ENCODE results near the gene CACNA1S.

Gene CACNA1S

GRCh38 chr1:201115390-201115937 is 3.2 kb upstream of the CACNA1S start:
- TF ChIP-seq TEAD4 (IDR thresholded peaks at IDR 0.05) = no peak

GRCh38 chr1:201114245-201115131 is 2.3 kb upstream of the CACNA1S start:
- TF ChIP-seq USF1 (IDR thresholded peaks at IDR 0.05) (no peak), RAD21 (IDR thresholded peaks at IDR 0.05; ENCODE audit: low read depth) (peak; percentile 97), MAX (IDR thresholded peaks at IDR 0.05) (peak; percentile 77), EGR1 (IDR thresholded peaks at IDR 0.05) (no peak), CREB1 (IDR thresholded peaks at IDR 0.05; ENCODE audit: low read depth) (no peak), EP300 (IDR thresholded peaks at IDR 0.05; ENCODE audit: borderline replicate concordance) (no peak), TEAD4 (IDR thresholded peaks at IDR 0.05) (no peak), TAF1 (IDR thresholded peaks at IDR 0.05; ENCODE audit: low read depth) (no peak), REST (IDR thresholded peaks at IDR 0.05; ENCODE audit: low read depth) (no peak), ZBTB7A (IDR thresholded peaks at IDR 0.05; ENCODE audit: low read depth) (0 out of 2 replicates have a peak, but pooled peaks have one; percentile 25)

- TF ChIP-seq EGR1 (IDR thresholded peaks at IDR 0.05) (no peak), CREB1 (IDR thresholded peaks at IDR 0.05; ENCODE audit: low read depth) (no peak)
These were observed 1.4 kb upstream of the CACNA1S start for GRCh38 chr1:201113451-201114244.

GRCh38 chr1:201112926-201113325 is 700 bp upstream of the CACNA1S start:
- TF ChIP-seq NFIC (IDR thresholded peaks at IDR 0.05) (no peak), TEAD4 (IDR thresholded peaks at IDR 0.05) (no peak), ZBTB7A (IDR thresholded peaks at IDR 0.05; ENCODE audit: low read depth) (no peak), EP300 (IDR thresholded peaks at IDR 0.05; ENCODE audit: borderline replicate concordance) (no peak), EGR1 (IDR thresholded peaks at IDR 0.05) (no peak)

- TF ChIP-seq EP300 (IDR thresholded peaks at IDR 0.05; ENCODE audit: borderline replicate concordance) = no peak
- TF ChIP-seq RAD21 (IDR thresholded peaks at IDR 0.05; ENCODE audit: low read depth) = no peak
- TF ChIP-seq EGR1 (IDR thresholded peaks at IDR 0.05) = no peak
- TF ChIP-seq CREB1 (IDR thresholded peaks at IDR 0.05; ENCODE audit: low read depth) = no peak
- no peak for TF ChIP-seq TCF12 (IDR thresholded peaks at IDR 0.05; ENCODE audit: low read depth)
- TF ChIP-seq CEBPB (IDR thresholded peaks at IDR 0.05) = no peak
- TF ChIP-seq MAX (IDR thresholded peaks at IDR 0.05) = no peak
- no peak for TF ChIP-seq YY1 (IDR thresholded peaks at IDR 0.05; ENCODE audit: low read depth)
- TF ChIP-seq TEAD4 (IDR thresholded peaks at IDR 0.05) = no peak
These were observed 554 bp downstream of the CACNA1S start for GRCh38 chr1:201111672-201112071.

- TF ChIP-seq ZBTB7A (IDR thresholded peaks at IDR 0.05; ENCODE audit: low read depth) = no peak
- no peak for TF ChIP-seq RAD21 (IDR thresholded peaks at IDR 0.05; ENCODE audit: low read depth)
- no peak for TF ChIP-seq EGR1 (IDR thresholded peaks at IDR 0.05)
These were observed 1.1 kb downstream of the CACNA1S start for GRCh38 chr1:201111156-201111555.

- no peak for TF ChIP-seq USF1 (IDR thresholded peaks at IDR 0.05)
- TF ChIP-seq TAF1 (IDR thresholded peaks at IDR 0.05; ENCODE audit: low read depth) = no peak
- TF ChIP-seq YY1 (IDR thresholded peaks at IDR 0.05; ENCODE audit: low read depth) = no peak
- no peak for TF ChIP-seq EGR1 (IDR thresholded peaks at IDR 0.05)
- no peak for TF ChIP-seq ZBTB7A (IDR thresholded peaks at IDR 0.05; ENCODE audit: low read depth)
- TF ChIP-seq CREB1 (IDR thresholded peaks at IDR 0.05; ENCODE audit: low read depth) = no peak
- TF ChIP-seq MAX (IDR thresholded peaks at IDR 0.05) = no peak
- no peak for TF ChIP-seq CEBPB (IDR thresholded peaks at IDR 0.05)
- no peak for TF ChIP-seq NFIC (IDR thresholded peaks at IDR 0.05)
- TF ChIP-seq EP300 (IDR thresholded peaks at IDR 0.05; ENCODE audit: borderline replicate concordance) = no peak
- TF ChIP-seq TEAD4 (IDR thresholded peaks at IDR 0.05) = no peak
- TF ChIP-seq RAD21 (IDR thresholded peaks at IDR 0.05; ENCODE audit: low read depth) = no peak
- TF ChIP-seq REST (IDR thresholded peaks at IDR 0.05; ENCODE audit: low read depth) = no peak
- no peak for TF ChIP-seq FOXM1 (IDR thresholded peaks at IDR 0.05; ENCODE audit: borderline replicate concordance, low read depth)
- no peak for TF ChIP-seq TCF12 (IDR thresholded peaks at IDR 0.05; ENCODE audit: low read depth)
These were observed 1.6 kb downstream of the CACNA1S start for GRCh38 chr1:201110616-201111015.
